ENCODE results near the gene RSU1. TPM values are rescaled to one million over a fixed set of nuclear protein-coding genes. Genes with fewer than 3 reads are reported as not detected.

The RSU1 gene
- total RNA-seq, result 55.0 and 62.7 TPM in 2 replicates

GRCh38 chr10:16817125-16818019 is at the start of gene RSU1:
Gene RSU1, minus strand, starts transcription at chr10:16817424. Its CDS starts 343 bp downstream, at chr10:16817081.

